ENCODE measurements around the gene ADD3.

Gene ADD3

GRCh38 chr10:110176141-110177030 lies 168.6 kb downstream of the ADD3 start:
- DNase-seq = peak in 2 of 42 donors; percentile 36 to 37
- intact Hi-C loops (cut with DNase I) = no loop called here

GRCh38 chr10:110179220-110179619 lies 171.4 kb downstream of the ADD3 start:
- intact Hi-C loops (cut with DNase I) = no loop called here
- peak in 1 of 42 donors; percentile 20 for DNase-seq

- peak in 2 of 42 donors; percentile 10 to 12 for DNase-seq
- intact Hi-C loops (cut with DNase I) = no loop called here
Observed at GRCh38 chr10:110181451-110181850, 173.7 kb downstream of the ADD3 start.

GRCh38 chr10:110181911-110182310 lies 174.1 kb downstream of the ADD3 start:
- intact Hi-C loops (cut with DNase I) = no loop called here
- peak in 1 of 42 donors; percentile 8 for DNase-seq

GRCh38 chr10:110184398-110184797 lies 176.6 kb downstream of the ADD3 start:
- peak in 1 of 42 donors; percentile 22 for DNase-seq
- intact Hi-C loops (cut with DNase I) = no loop called here
